HG03139 (cell line): ENCODE data around the gene KPNA1.
"Not testable (repeated sequence)": the region's sequence is repeated elsewhere in the genome, so short reads cannot be mapped to it uniquely, and the experiment has no call there.

Experiments
- ATAC-seq: cut with Tn5 transposase; IDR thresholded peaks from one replicate; pipeline ENCODE4 v1.9.1; 2021; ENCODE audit not compliant: unreplicated experiment

KPNA1 gene

DNA sequence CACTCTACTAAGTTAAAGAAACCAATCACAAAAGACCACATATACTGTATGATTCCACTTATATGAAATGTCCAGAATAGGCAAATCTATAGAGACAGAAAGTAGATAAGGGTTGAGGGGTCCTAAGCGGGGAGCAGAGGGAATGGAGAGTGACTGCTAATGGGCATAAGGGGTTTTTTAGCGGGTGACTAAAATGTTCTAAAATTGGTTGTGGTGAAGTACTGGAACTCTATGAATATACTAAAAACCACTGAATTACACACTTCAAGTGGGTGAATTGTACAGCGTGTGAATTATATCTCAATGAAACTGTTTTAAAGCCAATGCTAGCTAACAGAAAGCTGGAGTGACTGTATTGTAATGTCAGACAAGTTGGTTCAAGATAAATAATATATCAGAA, 33.3 kb downstream of the KPNA1 start:
- no peak for ATAC-seq

DNA sequence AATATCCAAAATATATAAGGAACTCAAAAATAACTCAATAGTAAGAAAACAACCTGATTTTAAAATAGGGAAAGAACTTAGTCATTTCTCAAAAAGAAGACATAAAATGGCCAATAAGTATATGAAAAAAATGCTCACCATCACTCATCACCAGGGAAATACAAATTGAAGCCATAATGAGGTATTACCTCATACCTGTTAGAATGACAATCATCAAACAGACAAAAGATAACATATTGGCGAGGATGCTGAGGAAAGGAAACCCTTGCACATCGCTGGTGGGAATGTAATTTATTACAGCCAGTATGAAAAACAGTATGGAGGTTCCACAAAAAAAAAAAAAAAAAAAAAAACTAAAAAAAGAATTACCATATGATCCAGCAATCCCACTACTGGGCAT, 38.2 kb downstream of the KPNA1 start:
- ATAC-seq, result no peak

DNA sequence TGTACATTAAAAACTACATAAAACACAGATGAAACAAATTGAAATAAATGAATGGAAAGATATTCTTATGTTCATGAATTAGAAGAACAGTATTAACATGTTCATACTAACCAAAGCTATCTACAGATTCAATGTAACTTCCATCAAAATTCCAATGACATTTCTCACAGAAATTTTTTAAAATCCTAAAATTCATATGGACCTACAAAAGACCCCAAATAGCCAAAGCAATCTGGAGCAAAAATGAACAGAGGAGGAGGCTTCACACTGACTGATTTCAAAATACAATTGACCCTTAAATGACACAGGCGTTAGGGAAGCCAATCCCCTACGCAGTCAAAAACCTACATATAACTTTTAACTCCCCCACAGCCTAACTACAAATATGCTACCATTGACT, 39.4 kb downstream of the KPNA1 start:
- no peak for ATAC-seq

DNA sequence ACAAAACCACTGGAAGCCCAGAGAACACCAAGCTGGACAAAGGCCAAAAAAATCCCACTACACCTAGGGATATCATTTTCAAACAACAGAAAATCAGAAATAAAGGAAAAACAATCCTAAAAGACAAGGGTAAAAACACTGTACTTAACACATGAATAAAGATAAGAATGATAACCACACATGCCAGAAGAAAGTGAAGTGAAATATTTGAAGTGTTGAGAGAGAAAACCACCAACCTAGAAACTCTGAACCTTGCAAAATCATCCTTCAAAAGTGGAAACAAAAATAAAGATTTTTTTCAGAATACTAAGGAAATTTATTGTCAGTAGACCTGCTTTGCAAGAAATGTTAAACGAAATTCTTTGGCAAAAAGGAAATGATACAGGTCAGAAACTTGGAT, 45.1 kb downstream of the KPNA1 start:
- no peak for ATAC-seq

DNA sequence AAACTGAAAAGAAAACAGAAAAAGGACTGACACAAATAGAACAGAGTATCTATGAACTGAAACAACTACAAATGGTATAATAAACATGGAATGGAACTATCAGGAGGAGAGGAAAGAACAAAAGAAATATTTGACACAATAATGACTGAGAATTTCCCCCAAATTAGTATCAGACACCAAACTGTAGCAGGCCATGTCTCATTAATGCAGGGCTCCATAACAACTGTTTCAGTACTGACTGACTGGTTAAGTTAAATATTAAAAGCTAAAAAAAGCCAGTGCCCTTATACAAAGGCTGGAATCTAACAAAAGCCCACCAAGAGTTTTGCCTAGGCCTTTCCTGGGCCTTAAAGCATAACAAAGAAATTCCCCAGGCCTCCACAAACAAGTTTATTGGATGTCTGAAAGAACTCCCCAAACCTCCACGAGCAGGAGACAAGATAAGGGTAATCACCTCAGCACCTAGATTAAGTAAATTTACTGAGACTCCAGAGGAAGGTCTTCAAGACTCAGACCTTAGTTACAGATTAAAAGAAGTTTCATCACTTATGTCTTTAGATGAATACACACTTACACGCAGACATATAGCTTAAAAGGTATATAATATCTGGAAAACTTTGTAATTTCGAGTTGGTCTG, 45.7 kb downstream of the KPNA1 start:
- ATAC-seq, result peak; percentile 64

DNA sequence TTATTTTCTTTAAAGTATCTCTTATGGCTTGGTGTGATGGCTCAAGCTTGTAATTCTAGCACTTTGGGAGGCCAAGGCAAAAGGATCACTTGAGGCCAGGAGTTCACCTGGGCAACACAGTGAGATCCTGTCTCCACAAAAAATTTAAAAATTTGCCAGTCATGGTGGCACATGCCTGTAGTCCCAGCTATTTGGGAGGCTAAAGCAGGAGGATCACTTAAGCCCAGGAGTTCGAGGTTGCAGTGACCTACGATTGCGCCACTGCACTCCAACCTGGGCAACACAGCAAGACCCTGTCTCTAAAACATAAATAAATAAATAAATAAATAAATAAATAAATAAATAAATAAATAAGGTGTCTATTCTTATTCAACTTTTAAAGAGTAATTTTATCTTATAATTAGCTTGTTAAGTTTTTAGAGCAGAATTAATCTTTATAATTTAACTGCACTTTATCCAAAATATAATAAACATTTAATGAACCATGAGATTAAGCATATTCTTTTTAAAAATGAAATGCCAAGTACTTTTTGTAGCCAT, 48.0 kb downstream of the KPNA1 start:
- ATAC-seq, result no peak

DNA sequence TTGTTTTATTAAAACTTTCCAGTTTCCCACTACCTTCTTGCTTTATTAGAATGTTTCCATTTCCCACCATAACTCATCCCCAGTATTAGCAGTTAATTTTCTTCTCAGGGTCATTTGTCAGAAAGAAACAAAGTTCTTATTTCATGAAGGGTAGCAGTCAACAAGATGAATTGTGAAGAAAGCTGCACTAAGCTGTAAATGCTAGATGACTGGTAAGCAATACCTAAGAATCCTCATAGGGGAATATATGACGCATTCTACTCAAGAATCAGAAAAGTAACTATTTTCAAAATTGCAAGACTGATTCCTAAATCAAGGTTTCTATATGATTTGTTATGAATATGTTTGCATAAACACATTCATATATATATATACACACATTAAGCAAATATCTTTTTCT, 50.1 kb downstream of the KPNA1 start:
- no peak for ATAC-seq

DNA sequence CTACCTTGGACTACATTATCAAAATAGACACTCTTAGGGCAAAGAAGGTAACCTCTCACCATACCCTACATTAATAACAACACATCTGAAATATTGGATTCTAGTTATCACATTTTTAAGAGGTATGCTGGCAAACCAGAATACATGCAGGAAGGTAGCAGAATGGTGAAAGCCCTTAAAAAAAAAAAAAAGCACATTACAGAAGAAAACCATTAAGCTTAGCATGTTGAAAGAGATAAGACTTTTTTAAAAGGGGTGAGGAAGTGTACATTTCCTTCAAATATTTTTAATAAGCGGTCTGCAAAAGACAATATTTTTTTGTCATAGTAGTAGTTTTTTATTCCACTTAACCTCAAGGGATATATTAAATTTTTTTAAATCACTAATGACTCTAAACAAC, 52.3 kb downstream of the KPNA1 start:
- no peak for ATAC-seq

DNA sequence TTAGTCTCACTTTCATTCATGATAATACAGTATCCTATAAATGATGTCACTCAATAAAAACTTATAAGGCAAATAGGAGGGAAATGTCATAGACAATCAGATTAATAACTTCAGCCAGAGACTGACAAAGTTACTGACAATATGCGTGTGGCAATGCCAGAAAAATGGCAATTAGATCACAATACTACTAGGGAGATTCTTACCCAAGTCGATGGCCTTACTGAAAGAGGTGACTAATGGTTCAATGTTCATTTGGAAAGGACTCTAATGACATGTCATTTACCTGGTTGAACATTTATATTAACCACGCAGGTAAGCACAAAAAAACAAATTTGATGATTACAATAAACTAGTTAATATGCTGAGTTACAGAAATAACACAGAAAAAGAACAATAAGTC, 52.9 kb downstream of the KPNA1 start:
- no peak for ATAC-seq

DNA sequence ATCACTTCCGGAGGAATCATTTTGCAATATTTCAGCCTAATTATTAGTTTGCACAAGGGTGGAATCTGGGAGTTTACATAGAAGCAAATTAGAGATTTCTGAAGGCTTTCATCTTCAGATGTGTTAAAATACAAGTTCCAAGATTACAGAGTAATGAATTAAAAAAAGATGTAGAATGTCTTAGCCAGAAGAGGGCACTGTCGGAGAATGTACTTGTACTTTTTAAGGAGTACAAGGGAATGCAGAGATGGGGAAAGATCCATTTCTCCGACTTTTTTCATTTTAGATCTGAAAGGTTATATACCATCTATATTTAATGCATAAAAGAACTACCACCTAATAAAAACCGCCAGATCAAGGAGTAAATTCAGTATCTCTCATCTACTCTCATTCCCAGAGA, 55.7 kb downstream of the KPNA1 start:
- no peak for ATAC-seq

DNA sequence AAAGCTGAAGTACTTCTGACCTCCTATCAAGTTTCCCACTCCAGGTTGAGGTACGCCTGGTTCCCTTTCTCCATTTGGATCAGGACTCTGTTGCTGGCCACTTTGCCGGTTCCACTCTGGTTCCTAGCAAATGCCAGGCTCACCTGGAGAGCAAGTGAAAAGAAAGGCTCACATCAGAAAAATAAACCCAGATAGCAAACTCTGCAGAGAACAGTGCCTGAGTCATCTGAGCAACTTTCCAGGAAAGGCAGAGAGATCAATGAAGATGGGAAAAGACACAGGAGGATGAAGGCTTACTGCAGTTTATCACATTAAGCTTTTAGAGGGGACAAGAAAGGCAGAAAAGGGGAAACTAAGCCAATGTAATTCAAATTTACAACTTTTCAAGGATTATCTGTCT, 57.0 kb downstream of the KPNA1 start:
- no peak for ATAC-seq

DNA sequence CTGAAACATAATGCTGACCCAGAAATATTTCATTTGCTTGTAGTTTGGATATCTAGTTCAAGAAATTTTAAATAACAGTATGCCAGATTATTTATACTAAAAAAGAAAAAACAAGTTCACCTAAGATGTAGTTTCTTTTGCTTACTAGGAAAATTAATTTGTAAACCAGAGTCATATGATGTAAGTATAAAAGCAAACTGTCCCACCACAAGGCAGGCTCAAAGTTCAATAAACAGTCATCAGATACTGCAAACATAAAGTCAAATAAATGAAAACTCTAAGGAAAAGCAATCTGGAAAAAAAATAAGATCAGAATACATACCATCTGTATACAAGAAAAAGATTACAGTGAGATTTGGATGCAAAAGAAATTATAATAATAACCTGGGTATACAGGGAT, 58.7 kb downstream of the KPNA1 start:
- ATAC-seq, result no peak

DNA sequence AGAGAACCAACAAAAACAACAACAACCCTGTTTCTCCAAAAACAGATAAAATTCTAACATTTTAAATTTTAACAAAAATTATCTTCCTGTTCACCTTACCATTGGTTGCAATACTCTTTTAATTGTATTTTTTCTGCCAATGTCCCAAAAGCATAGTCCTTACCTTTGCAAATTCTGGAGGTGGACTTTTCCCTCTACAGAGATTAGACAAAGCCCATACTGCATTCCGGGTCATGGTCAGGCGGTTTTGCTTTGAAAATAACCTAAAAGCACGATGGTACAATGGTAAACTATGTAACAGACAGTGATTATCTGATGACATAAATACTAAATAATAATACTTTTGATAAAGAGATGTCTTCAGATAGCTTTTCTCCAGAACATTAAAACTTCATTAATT, 63.4 kb downstream of the KPNA1 start:
- no peak for ATAC-seq

DNA sequence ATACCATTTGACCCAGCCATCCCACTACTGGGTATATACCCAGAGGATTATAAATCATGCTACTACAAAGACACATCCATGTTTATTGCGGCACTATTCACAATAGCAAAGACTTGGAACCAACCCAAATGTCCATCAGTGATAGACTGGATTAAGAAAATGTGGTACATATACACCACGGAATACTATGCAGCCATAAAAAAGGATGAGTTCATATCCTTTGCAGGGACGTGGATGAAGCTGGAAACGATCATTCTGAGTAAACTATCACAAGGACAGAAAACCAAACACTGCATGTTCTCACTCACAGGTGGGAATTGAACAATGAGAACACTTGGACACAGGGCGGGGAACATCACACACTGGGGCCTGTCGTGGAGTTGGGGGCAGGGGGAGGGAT, 66.5 kb downstream of the KPNA1 start:
- not testable (repeated sequence) for ATAC-seq

DNA sequence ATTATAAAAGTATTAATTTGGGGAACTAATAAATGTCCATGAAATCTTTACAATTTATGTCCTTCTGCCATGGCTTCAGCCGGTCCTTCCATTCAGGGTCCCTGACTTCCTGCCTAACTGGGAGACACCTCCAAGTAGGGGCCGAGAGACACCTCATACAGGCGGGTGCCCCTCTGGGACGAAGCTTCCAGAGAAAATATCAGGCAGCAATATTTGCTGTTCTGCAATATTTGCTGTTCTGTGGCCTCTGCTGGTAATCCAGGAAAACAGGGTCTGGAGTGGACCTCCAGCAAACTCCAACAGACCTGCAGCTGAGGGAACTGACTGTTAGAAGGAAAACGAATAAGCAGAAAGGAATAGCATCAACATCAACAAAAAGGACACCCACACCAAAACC, 70.2 kb downstream of the KPNA1 start:
- not testable (repeated sequence) for ATAC-seq

DNA sequence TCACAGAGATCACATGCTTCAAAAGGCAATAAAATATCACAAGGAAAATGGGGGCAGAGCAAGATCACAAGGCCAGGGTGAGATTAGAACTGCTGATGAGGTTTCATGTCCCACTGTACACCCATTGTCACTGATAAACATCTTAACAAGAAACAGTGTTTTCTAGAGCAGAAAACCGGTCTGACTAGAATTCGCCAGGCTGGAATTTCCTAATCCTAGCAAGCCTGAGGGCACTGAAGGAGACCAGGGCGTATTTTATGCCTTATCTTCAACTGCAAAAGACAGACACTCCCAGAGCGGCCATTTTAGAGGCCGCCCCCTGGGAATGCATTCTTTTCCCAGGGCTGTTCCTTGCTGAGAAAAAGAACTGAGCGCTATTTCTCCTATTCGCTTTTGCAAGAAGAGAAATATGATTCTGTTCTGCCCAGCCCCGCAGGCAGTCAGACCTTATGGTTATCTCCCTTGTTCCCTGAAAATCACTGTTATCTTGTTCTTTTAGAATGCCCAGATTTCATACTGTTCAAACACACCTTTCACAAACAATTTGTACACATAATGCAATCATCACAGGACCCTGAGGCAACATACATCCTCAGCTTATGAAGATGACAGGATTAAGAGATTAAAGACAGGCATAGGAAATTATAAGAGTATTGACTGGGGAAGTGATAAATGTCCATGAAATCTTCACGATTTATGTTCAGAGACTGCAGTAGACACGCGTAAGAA, 70.8 kb downstream of the KPNA1 start:
- not testable (repeated sequence) for ATAC-seq

DNA sequence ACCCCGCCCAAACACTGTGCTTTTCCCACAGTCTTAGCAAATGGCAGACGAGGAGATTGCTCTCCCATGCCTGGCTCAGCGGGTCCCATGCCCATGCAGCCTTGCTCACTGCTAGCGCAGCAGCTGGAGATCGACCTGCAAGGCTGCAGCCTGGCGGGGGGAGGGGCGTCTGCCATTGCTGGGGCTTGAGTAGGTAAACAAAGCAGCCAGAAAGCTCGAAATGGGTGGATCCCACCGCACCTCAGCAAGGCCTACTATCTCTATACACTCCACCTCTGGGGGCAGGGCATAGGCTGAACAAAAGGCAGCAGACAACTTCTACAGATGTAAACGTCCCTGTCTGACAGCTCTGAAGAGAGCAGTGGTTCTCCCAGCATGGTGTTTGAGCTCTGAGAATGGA, 71.6 kb downstream of the KPNA1 start:
- ATAC-seq, result no peak

DNA sequence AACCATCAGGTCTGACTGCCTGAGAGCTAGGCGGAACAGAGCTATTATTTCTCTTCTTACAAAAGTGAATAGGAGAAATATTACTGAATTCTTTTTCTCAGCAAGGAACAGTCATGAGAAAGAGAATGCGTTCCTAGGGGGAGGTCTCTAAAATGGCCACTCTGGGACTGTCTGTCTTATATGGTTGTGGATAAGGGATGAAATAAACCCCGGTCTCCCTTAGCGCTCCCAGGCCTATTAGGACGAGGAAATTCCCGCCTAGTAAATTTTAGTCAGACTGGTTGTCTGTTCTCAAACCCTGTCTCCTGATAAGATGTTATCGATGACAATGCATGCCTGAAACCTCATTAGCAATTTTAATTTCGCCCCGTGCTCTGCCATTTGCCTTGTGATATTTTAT, 78.8 kb downstream of the KPNA1 start:
- no peak for ATAC-seq

DNA sequence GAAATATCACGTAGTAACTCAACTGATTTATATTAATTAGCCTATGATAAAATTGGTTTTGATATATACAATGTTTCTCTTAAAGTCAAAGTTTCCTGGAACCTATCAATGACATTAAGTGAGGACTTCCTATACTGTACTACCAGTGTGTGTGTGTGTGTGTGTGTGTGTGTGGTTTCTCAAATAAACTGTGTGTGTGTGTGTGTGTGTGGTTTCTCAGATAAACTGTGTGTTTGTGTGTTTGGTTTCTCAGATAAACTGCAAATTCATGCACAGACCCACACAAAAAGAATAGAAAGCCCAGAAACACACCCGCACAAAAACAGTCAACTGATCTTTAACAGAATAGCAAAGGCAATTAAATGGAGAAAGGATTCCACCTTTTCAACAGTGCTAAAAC, 84.4 kb downstream of the KPNA1 start:
- ATAC-seq, result no peak

DNA sequence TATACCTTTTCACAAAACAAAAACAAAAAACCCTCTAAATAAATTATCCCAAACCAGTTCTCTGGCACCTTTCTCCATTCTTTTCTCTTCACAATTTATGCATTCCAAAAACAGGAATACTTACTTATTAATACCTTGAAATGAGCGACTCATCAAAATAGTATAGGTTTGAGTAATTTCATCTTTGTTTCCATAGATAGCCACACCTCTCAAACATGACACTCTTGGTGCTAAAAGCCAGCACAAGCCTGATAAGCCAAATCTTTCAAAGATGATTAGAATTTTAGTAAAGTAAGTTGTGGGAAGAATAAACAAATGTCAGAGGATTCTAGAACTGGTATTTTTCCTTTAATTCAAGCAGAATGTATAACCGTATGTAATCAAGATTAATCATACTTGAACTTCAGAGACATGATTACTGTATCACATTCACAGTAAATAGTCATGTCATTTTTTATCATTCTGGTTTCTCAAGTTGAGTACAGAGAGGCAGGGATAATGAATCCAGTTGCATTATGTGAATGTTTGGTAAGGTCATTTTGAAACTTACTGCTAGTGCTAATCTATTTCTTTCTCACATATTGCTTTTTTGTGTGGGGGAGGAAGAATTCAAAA, 86.8 kb downstream of the KPNA1 start:
- ATAC-seq, result no peak

DNA sequence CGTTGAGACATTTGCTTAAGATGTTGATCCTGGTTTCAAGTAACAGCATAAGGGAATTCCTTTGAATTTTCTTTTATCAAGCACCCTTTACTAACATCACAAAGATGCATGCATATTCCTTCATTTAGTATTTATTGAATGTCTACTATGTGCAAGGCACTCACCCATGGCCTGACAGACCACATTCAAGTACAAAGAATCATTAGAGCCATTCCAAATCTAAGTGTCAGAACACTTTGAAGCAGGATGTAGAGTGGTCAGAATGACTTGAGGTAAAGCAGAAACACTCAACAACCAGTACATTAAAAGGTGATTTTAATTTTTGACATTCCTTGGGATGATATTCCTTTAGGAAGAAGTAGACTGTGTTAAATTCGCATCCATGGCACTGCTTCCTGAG, 92.9 kb downstream of the KPNA1 start:
- no peak for ATAC-seq

DNA sequence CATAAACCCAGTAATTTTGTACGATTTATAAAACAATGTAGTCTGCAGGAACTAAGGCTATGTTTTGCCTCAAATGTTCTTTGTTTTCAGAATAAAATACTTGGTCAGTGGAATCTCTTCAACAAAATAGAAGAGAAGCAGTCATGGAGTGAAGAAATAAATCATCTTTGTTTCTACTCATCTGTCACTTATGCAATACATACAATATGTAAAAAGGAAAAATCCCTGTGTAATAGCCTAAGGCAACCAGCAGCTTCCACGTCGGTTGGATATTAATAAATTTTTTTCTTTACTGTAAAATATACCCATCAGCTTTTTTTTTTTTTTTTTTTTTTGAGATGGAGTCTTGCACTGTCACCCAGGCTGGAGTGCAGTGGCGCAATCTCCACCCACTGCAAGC, 93.6 kb downstream of the KPNA1 start:
- no peak for ATAC-seq
